ENCODE results near the gene BACH2. TPM values are rescaled to one million over a fixed set of nuclear protein-coding genes. Genes with fewer than 3 reads are reported as not detected.

Gene BACH2
- total and polyA plus RNA-seq, 9 of the 15 experiments (the other 6 are each of a cell fraction or from before 2014, with no cell fraction given) = 0.06 to 3.1 (median 0.59) TPM

- in situ Hi-C loops (cut with MboI) = no loop called here
- DNase-seq (ENCODE audit: extremely low read depth in 1 of 4, low spot score in 3 of 4) (no peak), FAIRE-seq (no peak), ATAC-seq (no peak)
- Histone ChIP-seq H3K9ac (ENCODE audit: insufficient read depth in 1 of 2, low read depth in 2 of 2, low read length in 2 of 2) (no peak overlapping the region), H4K20me1 (replicated peaks; ENCODE audit: control insufficient read depth, insufficient read depth, low read length) (no peaks in the 10 kb centered on the region), H3K79me2 (ENCODE audit: control insufficient read depth, insufficient read depth, low read length) (no peaks in the 10 kb centered on the region), H3K27me3 (ENCODE audit: control insufficient read depth in 2 of 2, insufficient read depth in 2 of 2, low read length in 2 of 2) (peaks cover 0 to 9% of the 10 kb centered on the region in 2 experiments; a peak in 2 of 5 replicates), H3K36me3 (ENCODE audit: control insufficient read depth, insufficient read depth, low read length) (no peaks in the 10 kb centered on the region), H3K9me1 (ENCODE audit: control insufficient read depth, insufficient read depth, low read length) (no peaks in the 10 kb centered on the region), H3K9me3 (replicated peaks; ENCODE audit: control insufficient read depth, insufficient read depth, low read depth, low read length) (no peaks in the 10 kb centered on the region), H2AFZ (ENCODE audit: low read depth, low read length) (no peak overlapping the region), H3K27ac (ENCODE audit: extremely low read depth, low read depth, low read length) (no peak overlapping the region), H3K4me2 (ENCODE audit: insufficient read depth, low read length) (no peak overlapping the region), H3K4me1 (replicated peaks in 1 of 2; ENCODE audit: control insufficient read depth in 2 of 2, insufficient read depth in 2 of 2, low read length in 2 of 2) (no peaks in the 10 kb centered on the region), H3K4me3 (no peak overlapping the region)
- ChIA-PET POLR2A (interaction anchor here (0.6 kb wide), 1 partner anchor 99 kb away, joined by 4 read pairs; no protein-coding TSS in a partner anchor), CTCF (ENCODE audit: low intra/inter-chr PET ratio) (no interaction called here)
- BruUV-seq (replicated peaks) = no TSS peak
- intact Hi-C loops (cut with micrococcal nuclease) = no loop called here
- TF ChIP-seq DDX20 (tag; IDR thresholded peaks at IDR 0.05; ENCODE audit: low read depth) (no peak), E4F1 (CRISPR knock-in tag; IDR thresholded peaks at IDR 0.05; ENCODE audit: borderline replicate concordance) (no peak), SMC3 (conservative IDR thresholded peaks at IDR 0.05; ENCODE audit: insufficient read depth, low read depth, low read length) (no peak), HDAC2 (IDR thresholded peaks at IDR 0.05) (no peak), RFX7 (CRISPR knock-in tag; IDR thresholded peaks at IDR 0.05) (no peak), PURB (CRISPR knock-in tag; IDR thresholded peaks at IDR 0.05; ENCODE audit: low read depth) (no peak), YY1 (IDR thresholded peaks at IDR 0.05; ENCODE audit: borderline replicate concordance in 1 of 3, control insufficient read depth in 1 of 3, extremely low read depth in 1 of 3, insufficient read depth in 3 of 3, insufficient read length in 1 of 3, insufficient replicate concordance in 2 of 3, low read depth in 1 of 3, low read length in 2 of 3) (no peak), CEBPB (tag; IDR thresholded peaks at IDR 0.05) (no peak), BACH1 (tag; IDR thresholded peaks at IDR 0.05) (no peak), ZNF408 (CRISPR knock-in tag; IDR thresholded peaks at IDR 0.05; ENCODE audit: low read depth) (no peak), ZSCAN29 (IDR thresholded peaks at IDR 0.05) (no peak), MEF2A (IDR thresholded peaks at IDR 0.05; ENCODE audit: control insufficient read depth, low read depth, low read length) (no peak)
- TF ChIP-seq, protein P1, sequence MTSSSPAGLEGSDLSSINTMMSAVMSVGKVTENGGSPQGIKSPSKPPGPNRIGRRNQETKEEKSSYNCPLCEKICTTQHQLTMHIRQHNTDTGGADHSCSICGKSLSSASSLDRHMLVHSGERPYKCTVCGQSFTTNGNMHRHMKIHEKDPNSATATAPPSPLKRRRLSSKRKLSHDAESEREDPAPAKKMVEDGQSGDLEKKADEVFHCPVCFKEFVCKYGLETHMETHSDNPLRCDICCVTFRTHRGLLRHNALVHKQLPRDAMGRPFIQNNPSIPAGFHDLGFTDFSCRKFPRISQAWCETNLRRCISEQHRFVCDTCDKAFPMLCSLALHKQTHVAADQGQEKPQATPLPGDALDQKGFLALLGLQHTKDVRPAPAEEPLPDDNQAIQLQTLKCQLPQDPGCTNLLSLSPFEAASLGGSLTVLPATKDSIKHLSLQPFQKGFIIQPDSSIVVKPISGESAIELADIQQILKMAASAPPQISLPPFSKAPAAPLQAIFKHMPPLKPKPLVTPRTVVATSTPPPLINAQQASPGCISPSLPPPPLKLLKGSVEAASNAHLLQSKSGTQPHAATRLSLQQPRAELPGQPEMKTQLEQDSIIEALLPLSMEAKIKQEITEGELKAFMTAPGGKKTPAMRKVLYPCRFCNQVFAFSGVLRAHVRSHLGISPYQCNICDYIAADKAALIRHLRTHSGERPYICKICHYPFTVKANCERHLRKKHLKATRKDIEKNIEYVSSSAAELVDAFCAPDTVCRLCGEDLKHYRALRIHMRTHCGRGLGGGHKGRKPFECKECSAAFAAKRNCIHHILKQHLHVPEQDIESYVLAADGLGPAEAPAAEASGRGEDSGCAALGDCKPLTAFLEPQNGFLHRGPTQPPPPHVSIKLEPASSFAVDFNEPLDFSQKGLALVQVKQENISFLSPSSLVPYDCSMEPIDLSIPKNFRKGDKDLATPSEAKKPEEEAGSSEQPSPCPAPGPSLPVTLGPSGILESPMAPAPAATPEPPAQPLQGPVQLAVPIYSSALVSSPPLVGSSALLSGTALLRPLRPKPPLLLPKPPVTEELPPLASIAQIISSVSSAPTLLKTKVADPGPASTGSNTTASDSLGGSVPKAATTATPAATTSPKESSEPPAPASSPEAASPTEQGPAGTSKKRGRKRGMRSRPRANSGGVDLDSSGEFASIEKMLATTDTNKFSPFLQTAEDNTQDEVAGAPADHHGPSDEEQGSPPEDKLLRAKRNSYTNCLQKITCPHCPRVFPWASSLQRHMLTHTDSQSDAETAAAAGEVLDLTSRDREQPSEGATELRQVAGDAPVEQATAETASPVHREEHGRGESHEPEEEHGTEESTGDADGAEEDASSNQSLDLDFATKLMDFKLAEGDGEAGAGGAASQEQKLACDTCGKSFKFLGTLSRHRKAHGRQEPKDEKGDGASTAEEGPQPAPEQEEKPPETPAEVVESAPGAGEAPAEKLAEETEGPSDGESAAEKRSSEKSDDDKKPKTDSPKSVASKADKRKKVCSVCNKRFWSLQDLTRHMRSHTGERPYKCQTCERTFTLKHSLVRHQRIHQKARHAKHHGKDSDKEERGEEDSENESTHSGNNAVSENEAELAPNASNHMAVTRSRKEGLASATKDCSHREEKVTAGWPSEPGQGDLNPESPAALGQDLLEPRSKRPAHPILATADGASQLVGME (CRISPR knock-in tag; IDR thresholded peaks at IDR 0.05) = no peak
Measured at GRCh38 chr6:89980353-89980752, 316.3 kb downstream of the BACH2 start.

Measured in K562 (cell line).